Kidney (tissue), 2 donors: ENCODE results near the gene KIF23. TPM values are rescaled to one million over a fixed set of nuclear protein-coding genes. Genes with fewer than 3 reads are reported as not detected.

Experiments used
- polyA plus RNA-seq: library from polyadenylated mRNA; stranded (reverse); fragments of 350-450 nt; fragmentation: Illumina TruSeq; extraction: RNeasy Lipid Tissue Mini Kit (QIAGEN cat#74804); gene quantifications from one replicate; pipeline ENCODE4 v1.2.3, GENCODE V29; 2014; ENCODE audit warnings: low read depth, low replicate concordance; ENCODE audit not compliant: insufficient read depth
- total RNA-seq: library from RNA; stranded (reverse); fragmentation: NEBNext Ultra II Directional; extraction: Animal tissue kit (Norgen Biotek cat#: 25700); gene quantifications from one replicate; pipeline ENCODE4 v1.2.1, GENCODE V29; 2021
- donor health status: DM: yes; HTN: yes; CAD: no.

Gene KIF23
- total and polyA plus RNA-seq, 2 donors from 2014 or later, result 2.5 to 3.6 TPM

Other genes starting within 250 kb of the KIF23 start
- gene PAQR5, start 115.4 kb upstream of the KIF23 start, total RNA-seq, result 51.3 TPM
- gene PAQR5, start 115.4 kb upstream of the KIF23 start, polyA plus RNA-seq, result 32.7 TPM
- 1,303 TPM for gene RPLP1, start 38.5 kb downstream of the KIF23 start, total RNA-seq
- gene RPLP1, start 38.5 kb downstream of the KIF23 start, polyA plus RNA-seq, result 2,805 TPM